ES-I3 (cell line): ENCODE data around the gene NCOA3.

Experiments
- H3K36me3 ChIP-seq: 2 replicates; pipeline ENCODE4 v1.6.1; 2013; ENCODE audit warnings: mild to moderate bottlenecking, low read length, control low read depth, moderate library complexity; ENCODE audit not compliant: insufficient read depth
- H3K4me1 ChIP-seq: 2 replicates; pipeline ENCODE4 v1.6.1; 2013; ENCODE audit warnings: mild to moderate bottlenecking, control low read depth, low read length; ENCODE audit not compliant: insufficient read depth
- H3K9ac ChIP-seq: 2 replicates; pipeline ENCODE4 v1.6.1; 2013; ENCODE audit warnings: low read depth, mild to moderate bottlenecking, low read length, moderate library complexity
- H3K9me3 ChIP-seq: 2 replicates; pipeline ENCODE4 v1.6.1; 2013; ENCODE audit warnings: mild to moderate bottlenecking, low read length, moderate library complexity; ENCODE audit not compliant: control insufficient read depth, insufficient read depth

Gene NCOA3

DNA sequence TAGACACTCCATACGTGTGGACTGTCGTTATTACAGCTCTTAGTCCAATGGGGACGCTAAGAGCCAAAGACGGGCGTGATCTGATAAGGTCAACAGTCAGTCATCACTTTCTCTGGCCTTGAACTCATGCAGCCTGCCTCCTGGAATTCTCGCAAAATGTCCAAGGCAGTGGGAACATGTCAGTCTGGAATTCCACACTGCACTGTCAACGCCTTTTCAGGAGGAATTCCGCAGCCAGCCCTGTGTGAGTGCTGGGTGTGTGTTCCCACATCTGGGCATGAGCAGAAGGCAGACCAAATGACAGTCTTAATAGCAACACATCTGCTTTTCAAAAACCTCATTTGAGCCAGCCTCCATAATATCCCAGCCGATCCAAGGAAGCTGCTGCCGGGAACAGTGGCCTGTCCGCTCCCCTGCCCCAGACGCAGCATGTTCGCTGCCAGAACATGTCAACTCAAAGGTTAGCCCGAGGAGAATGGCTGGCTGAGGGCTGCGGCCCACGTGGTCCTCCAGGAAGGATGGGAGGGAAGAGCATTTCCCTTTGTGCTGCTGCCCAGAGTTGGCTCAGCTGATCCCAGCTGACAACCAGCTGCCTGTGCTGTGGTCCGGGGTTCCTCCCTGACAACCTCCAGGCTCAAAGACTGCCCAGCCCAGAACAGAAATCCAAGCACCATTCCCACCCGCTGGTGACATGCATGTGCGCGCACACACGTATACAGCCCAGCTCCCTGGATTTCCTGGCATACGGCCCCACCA is 180.5 kb downstream of the NCOA3 start:
- Histone ChIP-seq H3K36me3 (peaks cover 5% of the 10 kb centered on the region; the same call in 1 of the 2 replicates), H3K9me3 (no peaks in the 10 kb centered on the region), H3K9ac (no peak overlapping the region), H3K4me1 (no peaks in the 10 kb centered on the region)

DNA sequence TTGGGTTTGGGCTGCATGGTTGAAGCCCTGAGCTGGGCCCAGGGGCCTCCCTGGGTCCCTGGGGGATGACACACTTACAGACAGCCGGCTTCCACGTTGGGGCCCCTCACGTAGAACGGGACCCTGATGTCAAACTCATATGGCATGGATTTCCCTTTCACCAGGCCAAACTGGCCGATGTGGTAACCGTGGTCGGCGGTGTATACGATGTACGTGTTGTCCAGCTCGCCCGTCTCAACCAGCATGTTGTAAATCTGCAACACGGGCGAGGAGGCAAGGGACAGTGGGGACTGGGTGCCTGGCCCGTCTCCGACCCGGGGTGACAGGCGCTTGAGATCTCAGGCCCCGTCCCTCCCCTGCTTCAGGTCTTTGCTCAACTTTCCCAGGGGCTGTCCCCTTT is 181.2 kb downstream of the NCOA3 start:
- H3K9ac ChIP-seq: no peak overlapping the region
- H3K9me3 ChIP-seq: no peaks in the 10 kb centered on the region
- peaks cover 5% of the 10 kb centered on the region; the same call in 1 of the 2 replicates for H3K36me3 ChIP-seq
- H3K4me1 ChIP-seq: no peaks in the 10 kb centered on the region

DNA sequence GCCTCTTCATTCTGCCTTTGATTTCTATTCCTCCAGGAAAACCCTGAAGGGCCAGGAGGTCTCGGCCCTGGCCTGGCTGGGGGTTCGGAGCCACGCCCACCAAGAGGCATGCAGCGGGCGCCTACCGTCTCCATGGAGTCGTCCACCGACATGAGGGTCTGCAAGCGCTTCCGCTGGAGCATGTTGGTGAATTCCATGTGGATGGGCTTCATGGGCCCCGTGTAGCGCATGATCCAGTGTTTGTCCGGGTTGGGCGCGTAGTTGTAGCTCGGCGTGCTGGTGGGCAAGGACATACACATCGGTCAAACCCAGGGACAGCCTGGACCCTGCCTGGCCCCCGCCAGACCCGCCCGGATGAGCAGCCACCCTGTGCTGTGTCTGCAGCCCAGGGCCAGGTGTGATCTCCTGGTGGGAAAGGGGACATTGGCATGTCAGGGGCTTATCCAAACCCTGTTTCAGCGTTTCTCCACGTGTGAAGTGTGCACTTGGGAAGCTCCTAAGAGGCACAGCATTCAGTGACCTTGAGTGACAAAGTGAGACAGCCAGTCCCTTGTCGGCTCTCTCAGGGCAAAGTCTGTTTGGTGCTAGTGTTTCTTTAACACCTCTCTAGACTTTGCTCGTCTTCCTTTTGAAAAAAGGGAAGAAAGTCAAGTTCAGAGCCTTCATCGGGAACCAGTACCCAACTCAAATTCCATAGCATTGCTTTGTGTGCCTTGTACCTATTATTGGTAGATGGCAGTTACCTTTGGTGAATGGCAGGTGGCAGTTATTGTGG is 182.8 kb downstream of the NCOA3 start:
- Histone ChIP-seq H3K4me1 (peaks cover 5% of the 10 kb centered on the region; the same call in 1 of the 2 replicates), H3K36me3 (peaks cover 11% of the 10 kb centered on the region), H3K9ac (no peak overlapping the region), H3K9me3 (no peaks in the 10 kb centered on the region; the same call in 1 of the 2 replicates)

DNA sequence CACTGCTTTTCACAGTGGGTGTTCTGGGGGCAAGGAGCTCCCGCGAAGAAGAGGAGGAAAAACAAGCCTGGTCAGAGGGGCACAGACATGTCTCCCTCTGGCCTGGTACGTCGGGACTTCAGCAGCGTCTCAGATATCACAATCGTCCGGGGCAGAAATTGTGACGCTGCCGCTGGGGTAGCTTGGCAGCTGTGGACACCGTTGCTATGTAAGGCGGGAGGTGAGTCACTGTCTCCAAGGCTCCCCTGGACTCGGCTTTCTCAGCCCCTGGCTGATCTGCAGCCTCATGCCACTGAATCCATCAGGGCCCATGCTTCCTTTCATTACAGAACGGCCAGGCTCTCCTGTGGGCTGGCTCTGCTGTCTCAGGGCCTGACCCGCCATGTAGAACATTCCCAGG is 184.9 kb downstream of the NCOA3 start:
- H3K9me3 ChIP-seq: peaks cover 5% of the 10 kb centered on the region; the same call in 1 of the 2 replicates
- H3K36me3 ChIP-seq: peaks cover 20% of the 10 kb centered on the region
- peaks cover 5% of the 10 kb centered on the region; the same call in 1 of the 2 replicates for H3K4me1 ChIP-seq
- no peak overlapping the region for H3K9ac ChIP-seq

DNA sequence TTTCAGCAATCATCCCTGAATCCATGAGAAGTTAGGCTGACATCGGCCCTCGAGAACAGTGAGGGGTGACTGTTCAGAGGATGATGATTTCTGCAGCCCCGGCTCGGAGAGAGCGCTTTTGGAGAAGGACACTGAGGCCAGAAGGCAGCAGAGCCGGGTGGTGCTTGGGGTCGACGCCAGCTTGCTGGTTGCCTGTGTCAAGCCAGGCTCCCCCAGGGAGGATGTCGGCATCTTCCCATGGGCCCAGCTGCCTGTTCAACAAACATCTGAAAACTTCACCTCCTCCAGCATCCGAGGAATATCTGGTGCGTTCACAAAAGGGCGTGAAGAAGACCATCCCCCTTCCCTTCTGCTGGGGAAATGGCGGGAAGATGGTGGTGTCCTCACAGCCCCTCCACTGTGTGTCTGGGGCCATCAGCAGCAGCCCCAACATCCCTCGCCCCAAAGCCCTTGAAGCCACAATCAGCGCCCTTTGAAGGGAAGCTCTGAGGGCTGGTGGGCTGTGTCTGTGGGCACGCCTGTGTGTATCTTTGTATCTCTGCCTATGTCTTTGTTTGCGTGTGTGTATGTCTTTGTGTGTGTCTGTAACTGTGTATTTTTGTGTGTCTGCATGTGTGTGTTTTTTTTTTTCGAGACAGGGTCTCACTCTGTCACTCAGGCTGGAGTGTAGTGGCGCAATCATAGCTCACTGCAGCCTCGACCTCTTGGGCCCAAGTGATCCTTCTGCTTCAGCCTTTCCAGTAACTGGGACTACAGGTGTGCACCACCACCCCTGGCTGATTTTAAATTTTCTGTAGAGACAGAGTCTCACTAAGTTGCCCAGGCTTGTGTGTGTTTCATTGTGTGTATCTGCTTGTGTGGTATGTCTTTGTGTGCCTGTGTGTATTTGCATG is 185.7 kb downstream of the NCOA3 start:
- peaks cover 7% of the 10 kb centered on the region; the same call in 1 of the 2 replicates for H3K9me3 ChIP-seq
- H3K4me1 ChIP-seq: peaks cover 5% of the 10 kb centered on the region; the same call in 1 of the 2 replicates
- no peak overlapping the region for H3K9ac ChIP-seq
- peaks cover 20% of the 10 kb centered on the region for H3K36me3 ChIP-seq

DNA sequence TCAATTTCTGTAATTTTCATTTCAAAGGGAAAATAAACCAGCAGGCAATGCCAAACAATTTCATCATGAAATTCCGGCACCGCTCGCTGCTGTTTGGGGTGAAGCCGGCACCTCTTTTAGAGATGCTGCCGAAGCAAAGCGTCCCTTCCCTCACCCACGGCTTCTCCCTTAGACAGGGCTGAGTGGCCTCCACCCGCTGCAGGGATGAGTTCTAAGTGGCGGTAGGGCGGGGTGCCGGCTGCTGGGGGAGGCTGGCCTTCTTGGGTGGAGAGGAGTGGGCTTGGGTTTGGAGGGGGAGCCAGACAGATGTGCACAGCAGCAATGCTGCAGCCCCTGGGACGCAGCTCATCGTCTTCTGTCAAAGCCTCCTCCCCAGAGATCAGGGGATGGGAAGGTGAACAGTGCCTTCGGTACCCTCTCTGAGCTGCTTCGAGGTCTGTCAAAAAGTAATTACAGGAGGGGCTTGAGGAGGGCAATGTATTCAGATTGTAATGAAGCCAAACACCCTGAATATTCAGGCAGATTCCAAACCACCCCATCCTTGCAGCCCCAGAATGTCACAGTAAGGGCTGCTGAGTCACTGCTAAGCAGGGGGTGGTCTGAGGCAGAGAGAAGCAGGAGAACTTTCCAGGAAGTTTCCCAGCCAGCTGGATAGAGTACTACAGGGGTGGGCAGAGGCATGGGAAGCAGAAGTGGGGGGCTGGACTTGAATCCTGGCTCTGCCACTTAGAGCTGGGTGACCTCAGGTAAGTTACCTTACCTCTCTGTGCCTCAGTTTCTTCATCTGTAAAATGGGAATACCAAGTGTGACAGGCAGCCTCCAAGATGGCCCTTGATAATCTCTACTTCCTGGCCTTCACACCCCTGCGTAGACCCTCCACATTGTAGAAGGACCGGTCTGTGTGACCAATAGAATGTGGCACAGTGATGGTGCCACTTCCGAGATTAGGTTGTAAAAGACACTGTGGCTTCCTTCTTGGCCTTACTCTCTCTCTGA is 187.0 kb downstream of the NCOA3 start:
- Histone ChIP-seq H3K9ac (no peak overlapping the region), H3K4me1 (peaks cover 5% of the 10 kb centered on the region; the same call in 1 of the 2 replicates), H3K9me3 (peaks cover 17% of the 10 kb centered on the region), H3K36me3 (peaks cover 20% of the 10 kb centered on the region)

DNA sequence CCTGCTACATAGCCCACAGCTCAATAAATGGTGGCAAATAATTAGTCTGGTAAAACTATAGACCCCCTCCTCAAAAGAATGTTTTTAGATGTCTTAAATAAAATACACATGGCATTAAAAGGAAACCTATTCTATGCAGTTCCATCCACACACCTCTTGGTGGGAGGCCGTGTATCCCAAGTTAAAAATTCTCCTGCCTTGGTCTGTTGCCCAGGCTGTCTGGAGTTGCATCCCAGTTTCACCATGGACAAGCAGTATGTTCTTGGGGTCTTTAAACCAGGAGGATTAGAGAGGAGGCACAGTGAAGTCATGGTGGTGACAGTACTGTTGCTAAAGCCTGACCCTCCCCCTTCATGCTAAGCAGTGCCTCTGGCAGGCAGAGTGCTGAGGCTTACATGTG is 188.0 kb downstream of the NCOA3 start:
- Histone ChIP-seq H3K9me3 (peaks cover 17% of the 10 kb centered on the region), H3K36me3 (peaks cover 14% of the 10 kb centered on the region), H3K4me1 (peaks cover 5% of the 10 kb centered on the region; the same call in 1 of the 2 replicates), H3K9ac (no peak overlapping the region)

DNA sequence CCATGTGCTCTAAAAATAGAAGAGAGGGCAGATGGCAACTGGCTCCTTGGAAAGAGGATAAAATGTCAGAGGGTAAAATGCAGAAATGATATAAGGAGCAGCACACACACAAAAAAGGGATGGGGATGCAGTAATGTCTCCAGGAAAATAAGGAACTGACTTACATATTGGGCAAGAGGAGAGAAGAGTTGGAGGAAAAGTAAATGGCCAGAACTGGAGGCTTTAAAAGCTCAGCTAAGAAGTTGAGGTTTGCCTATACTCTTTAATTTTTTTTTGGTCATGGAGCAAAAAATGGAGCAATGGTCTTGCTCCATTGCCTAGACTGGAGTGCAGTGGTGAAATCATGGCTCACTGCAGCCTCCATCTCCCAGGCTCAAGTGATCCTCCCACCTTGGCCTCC is 189.9 kb downstream of the NCOA3 start:
- H3K9ac ChIP-seq: no peak overlapping the region
- H3K36me3 ChIP-seq: peaks cover 14% of the 10 kb centered on the region
- peaks cover 5% of the 10 kb centered on the region; the same call in 1 of the 2 replicates for H3K4me1 ChIP-seq
- peaks cover 17% of the 10 kb centered on the region for H3K9me3 ChIP-seq

DNA sequence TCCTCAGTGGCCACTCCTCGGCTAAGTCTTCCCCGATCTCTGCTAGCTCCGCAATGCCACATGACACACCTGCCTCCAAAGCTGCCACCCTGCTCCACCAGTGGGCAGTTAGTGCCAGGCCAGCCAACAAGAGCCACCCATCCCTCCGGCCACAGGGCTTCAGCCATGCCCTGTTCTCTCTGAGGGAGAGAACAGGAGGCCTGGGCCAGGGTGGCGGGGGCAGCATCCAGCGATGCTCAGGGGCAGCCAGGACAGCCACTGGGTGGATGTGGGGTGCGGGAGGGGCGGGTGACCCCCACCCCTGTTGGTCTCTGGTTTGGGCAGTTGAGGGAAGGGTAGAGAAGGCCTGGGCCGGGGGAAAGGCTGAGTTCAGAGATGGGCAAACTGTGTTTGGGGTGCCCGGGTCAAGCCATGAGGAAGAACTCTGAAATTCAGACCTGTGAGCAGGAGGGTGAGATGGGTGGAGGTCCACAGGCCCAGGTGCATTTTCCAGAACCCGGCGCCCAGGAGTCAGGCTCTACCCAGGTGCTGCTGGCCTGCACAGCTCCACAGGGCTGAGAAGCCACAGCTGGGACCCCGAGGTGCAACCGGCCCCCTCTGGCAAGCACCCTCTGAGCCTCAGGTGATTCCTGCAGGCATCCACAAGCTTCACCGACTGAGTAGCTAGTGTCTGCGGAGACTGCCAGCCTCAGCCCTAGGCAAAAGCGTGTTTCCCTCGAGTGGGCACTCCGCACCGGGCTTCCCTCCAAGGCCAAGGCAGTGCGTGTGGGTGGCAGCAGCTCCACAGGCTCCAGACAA is 192.5 kb downstream of the NCOA3 start:
- Histone ChIP-seq H3K4me1 (peaks cover 1% of the 10 kb centered on the region; the same call in 1 of the 2 replicates), H3K9ac (no peak overlapping the region), H3K9me3 (peaks cover 17% of the 10 kb centered on the region), H3K36me3 (peaks cover 15% of the 10 kb centered on the region)

DNA sequence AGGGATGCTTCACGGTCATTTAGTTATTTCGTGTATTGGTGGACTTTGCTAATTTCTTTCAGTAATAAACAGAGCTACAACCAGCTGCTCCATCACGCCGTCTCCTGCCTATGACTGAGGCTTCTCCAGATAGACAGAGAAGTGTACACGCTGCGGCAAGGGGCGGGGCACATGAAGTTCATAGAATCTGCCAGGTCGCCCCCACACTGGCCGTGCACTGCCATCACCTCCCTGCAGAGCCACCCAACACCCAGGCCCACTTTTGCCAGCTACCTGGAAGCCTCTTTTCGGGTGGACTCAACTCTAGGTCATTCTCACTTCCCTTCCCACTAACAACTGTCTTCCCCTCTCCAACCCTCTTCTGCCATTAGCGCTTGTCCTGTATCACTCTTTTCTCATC is 195.2 kb downstream of the NCOA3 start:
- peaks cover 12% of the 10 kb centered on the region for H3K9me3 ChIP-seq
- no peak overlapping the region for H3K9ac ChIP-seq
- no peaks in the 10 kb centered on the region for H3K4me1 ChIP-seq
- peaks cover 8% of the 10 kb centered on the region; the same call in 1 of the 2 replicates for H3K36me3 ChIP-seq

DNA sequence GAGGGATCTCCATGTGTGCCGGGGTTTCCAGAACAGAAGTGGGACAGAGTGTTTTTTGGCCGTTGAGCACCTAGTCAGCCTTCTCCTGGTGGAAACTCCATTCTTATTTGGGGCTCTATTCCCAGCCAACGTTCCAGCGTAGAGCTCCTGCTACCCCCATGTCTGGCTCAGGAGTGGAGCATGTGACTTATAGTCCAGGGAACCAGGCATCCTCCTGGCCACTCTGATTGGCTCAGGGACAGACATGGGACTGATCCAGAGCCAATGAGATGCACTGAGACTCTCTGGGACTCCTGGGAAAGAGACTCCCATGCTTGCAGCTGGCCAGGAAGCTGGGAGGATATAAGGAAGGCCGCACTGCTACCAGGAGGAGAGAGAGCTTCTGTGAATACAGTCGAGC is 196.5 kb downstream of the NCOA3 start:
- H3K36me3 ChIP-seq: peaks cover 8% of the 10 kb centered on the region; the same call in 1 of the 2 replicates
- H3K9me3 ChIP-seq: peaks cover 4% of the 10 kb centered on the region; the same call in 1 of the 2 replicates

DNA sequence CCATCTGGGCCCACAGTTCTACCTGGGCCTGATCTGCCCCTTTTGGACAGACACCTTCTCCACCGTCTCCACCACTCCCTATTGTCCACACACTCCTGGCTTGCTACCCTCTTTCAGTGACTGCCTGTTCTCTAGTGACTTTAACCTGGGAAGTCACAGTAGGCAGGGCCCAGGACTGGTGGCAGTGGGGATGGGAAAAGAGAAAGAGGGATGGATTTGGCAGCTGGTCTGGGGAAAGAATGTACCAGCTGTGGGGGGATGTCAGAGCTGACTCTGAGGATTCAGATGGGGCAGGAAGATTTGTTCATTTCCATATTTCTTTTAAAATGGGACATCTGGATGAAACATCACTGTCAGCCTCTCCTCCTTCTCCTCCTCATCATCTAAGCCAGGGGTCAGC is 198.1 kb downstream of the NCOA3 start:
- Histone ChIP-seq H3K9ac (no peak overlapping the region), H3K36me3 (peaks cover 8% of the 10 kb centered on the region; the same call in 1 of the 2 replicates)

More for the DNA sequence above, 196.5 kb downstream of the NCOA3 start:
- no peaks in the 10 kb centered on the region for H3K4me1 ChIP-seq
- H3K9ac ChIP-seq: no peak overlapping the region

More for the DNA sequence above, 198.1 kb downstream of the NCOA3 start:
- no peaks in the 10 kb centered on the region for H3K9me3 ChIP-seq
- no peaks in the 10 kb centered on the region for H3K4me1 ChIP-seq
